NCI-H187 treated with DMSO at 0.1 percent for 48 hours (cell line): Measurements from ENCODE around the gene CAST.

Experiments
- DNase-seq: peaks from one replicate; lab custom pipeline; 2025; lab: John Stamatoyannopoulos, UW

Gene CAST

GRCh38 chr5:96671441-96671840 is 9.3 kb downstream of the CAST start:
- no peak for DNase-seq

GRCh38 chr5:96673127-96673526 is 11.0 kb downstream of the CAST start:
- no peak for DNase-seq

- DNase-seq = no peak
Observed at GRCh38 chr5:96675882-96676281, 13.7 kb downstream of the CAST start.

GRCh38 chr5:96677496-96677895 is 15.3 kb downstream of the CAST start:
- no peak for DNase-seq

- DNase-seq = no peak
Observed at GRCh38 chr5:96679293-96679692, 17.1 kb downstream of the CAST start.

GRCh38 chr5:96680759-96681470 is 18.7 kb downstream of the CAST start:
- DNase-seq = no peak

GRCh38 chr5:96683392-96683791 is 21.2 kb downstream of the CAST start:
- DNase-seq = no peak

GRCh38 chr5:96683810-96684209 is 21.6 kb downstream of the CAST start:
- DNase-seq = no peak

GRCh38 chr5:96687080-96687479 is 24.9 kb downstream of the CAST start:
- no peak for DNase-seq

GRCh38 chr5:96687812-96688453 is 25.8 kb downstream of the CAST start:
- DNase-seq = no peak

GRCh38 chr5:96690861-96691260 is 28.7 kb downstream of the CAST start:
- no peak for DNase-seq

GRCh38 chr5:96691503-96692303 is 29.5 kb downstream of the CAST start:
- no peak for DNase-seq

- no peak for DNase-seq
Observed at GRCh38 chr5:96692441-96692840, 30.3 kb downstream of the CAST start.

- DNase-seq = no peak
Observed at GRCh38 chr5:96699186-96699820, 37.1 kb downstream of the CAST start.

GRCh38 chr5:96702503-96703383 is 40.6 kb downstream of the CAST start:
- DNase-seq = no peak

GRCh38 chr5:96703384-96703920 is 41.3 kb downstream of the CAST start:
- no peak for DNase-seq

GRCh38 chr5:96703995-96704394 is 41.8 kb downstream of the CAST start:
- DNase-seq = no peak

GRCh38 chr5:96706433-96707111 is 44.4 kb downstream of the CAST start:
- no peak for DNase-seq

- DNase-seq = no peak
Observed at GRCh38 chr5:96708600-96708999, 46.4 kb downstream of the CAST start.

- DNase-seq = no peak
Observed at GRCh38 chr5:96709152-96709821, 47.1 kb downstream of the CAST start.
